ENCODE measurements around the gene GDF7. TPM values are rescaled to one million over a fixed set of nuclear protein-coding genes. Genes with fewer than 3 reads are reported as not detected.

GDF7 gene
- total RNA-seq, 1 experiment from 2014 or later, result 0.02 TPM

GRCh38 chr2:20638014-20638413 is 28.9 kb upstream of the GDF7 start (continued):
- TF ChIP-seq REST (IDR thresholded peaks at IDR 0.05; ENCODE audit: low read depth), result no peak
- TF ChIP-seq RAD21 (IDR thresholded peaks at IDR 0.05; ENCODE audit: low read depth), result no peak
- TF ChIP-seq CBX3 (IDR thresholded peaks at IDR 0.05; ENCODE audit: low read depth), result no peak

- no TSS peak for BruUV-seq (replicated peaks)
- no peak for DNase-seq (ENCODE audit: low read depth, low spot score)
- Histone ChIP-seq H3K27me3 (ENCODE audit: insufficient read depth, low read length) (no peaks in the 10 kb centered on the region), H3K36me3 (ENCODE audit: control insufficient read depth in 1 of 2, insufficient read depth in 2 of 2, low read length in 2 of 2) (peaks cover 0 to 2% of the 10 kb centered on the region in 2 experiments; a peak in 1 of 4 replicates), H3K27ac (ENCODE audit: low read depth, low read length) (no peak overlapping the region), H3K4me1 (ENCODE audit: control insufficient read depth in 1 of 2, insufficient read depth in 2 of 2, low read length in 2 of 2) (peaks cover 8 to 17% of the 10 kb centered on the region in 2 experiments; a peak in 3 of 4 replicates), H3K79me2 (ENCODE audit: insufficient read depth, low read length) (no peaks in the 10 kb centered on the region), H2AFZ (ENCODE audit: low read depth, low read length, poor library complexity, severe bottlenecking) (no peak overlapping the region), H4K20me1 (ENCODE audit: insufficient read depth) (no peaks in the 10 kb centered on the region), H3K9me3 (ENCODE audit: control insufficient read depth in 1 of 2, insufficient read depth in 1 of 2, low read depth in 1 of 2, low read length in 2 of 2) (no peaks in the 10 kb centered on the region), H3K9ac (ENCODE audit: low read length) (no peak overlapping the region), H3K4me3 (replicated peaks in 1 of 2; ENCODE audit: low read depth in 1 of 2, low read length in 2 of 2) (no peak overlapping the region), H3K4me2 (ENCODE audit: low read length) (no peak overlapping the region), H3K9me2 (ENCODE audit: insufficient read depth) (no peaks in the 10 kb centered on the region)
- POLR2A ChIA-PET, result no interaction called here
- intact Hi-C loops (cut with micrococcal nuclease), result no loop called here
- CTCF ChIA-PET, result interaction anchor here (1.3 to 1.6 kb wide), 2 partner anchors 194 to 202 kb away, joined by 3 read pairs; no protein-coding TSS in a partner anchor
- RAD21 ChIA-PET (ENCODE audit: low non-redundant PET in 1 of 2, low total read pairs in 2 of 2, uncharacterized antibody in 2 of 2, unreplicated experiment in 2 of 2), result no interaction called here
- no peak for TF ChIP-seq EZH2phosphoT487 (IDR thresholded peaks at IDR 0.05; ENCODE audit: borderline replicate concordance)
- TF ChIP-seq CBX3 (IDR thresholded peaks at IDR 0.05; ENCODE audit: low read depth), result no peak
- no peak for TF ChIP-seq POLR2A (IDR thresholded peaks at IDR 0.05; ENCODE audit: borderline replicate concordance, extremely low read depth, insufficient read depth, insufficient read length)
- no peak for TF ChIP-seq SRF (IDR thresholded peaks at IDR 0.05; ENCODE audit: low read depth)
- TF ChIP-seq EZH2 (IDR thresholded peaks at IDR 0.05), result no peak
- no peak for TF ChIP-seq ZNF274 (IDR thresholded peaks at IDR 0.05; ENCODE audit: low read depth, low read length)
- TF ChIP-seq, protein P1, sequence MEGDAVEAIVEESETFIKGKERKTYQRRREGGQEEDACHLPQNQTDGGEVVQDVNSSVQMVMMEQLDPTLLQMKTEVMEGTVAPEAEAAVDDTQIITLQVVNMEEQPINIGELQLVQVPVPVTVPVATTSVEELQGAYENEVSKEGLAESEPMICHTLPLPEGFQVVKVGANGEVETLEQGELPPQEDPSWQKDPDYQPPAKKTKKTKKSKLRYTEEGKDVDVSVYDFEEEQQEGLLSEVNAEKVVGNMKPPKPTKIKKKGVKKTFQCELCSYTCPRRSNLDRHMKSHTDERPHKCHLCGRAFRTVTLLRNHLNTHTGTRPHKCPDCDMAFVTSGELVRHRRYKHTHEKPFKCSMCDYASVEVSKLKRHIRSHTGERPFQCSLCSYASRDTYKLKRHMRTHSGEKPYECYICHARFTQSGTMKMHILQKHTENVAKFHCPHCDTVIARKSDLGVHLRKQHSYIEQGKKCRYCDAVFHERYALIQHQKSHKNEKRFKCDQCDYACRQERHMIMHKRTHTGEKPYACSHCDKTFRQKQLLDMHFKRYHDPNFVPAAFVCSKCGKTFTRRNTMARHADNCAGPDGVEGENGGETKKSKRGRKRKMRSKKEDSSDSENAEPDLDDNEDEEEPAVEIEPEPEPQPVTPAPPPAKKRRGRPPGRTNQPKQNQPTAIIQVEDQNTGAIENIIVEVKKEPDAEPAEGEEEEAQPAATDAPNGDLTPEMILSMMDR (IDR thresholded peaks at IDR 0.05 in 2 of 3, conservative IDR thresholded peaks at IDR 0.05 in 1 of 3; ENCODE audit: borderline replicate concordance in 1 of 3, insufficient read depth in 1 of 3, low read depth in 2 of 3, low read length in 2 of 3), result no peak
- TF ChIP-seq FOSL1 (IDR thresholded peaks at IDR 0.05; ENCODE audit: low read depth), result no peak
- TF ChIP-seq ATF3 (IDR thresholded peaks at IDR 0.05), result no peak
- TF ChIP-seq, protein P2, sequence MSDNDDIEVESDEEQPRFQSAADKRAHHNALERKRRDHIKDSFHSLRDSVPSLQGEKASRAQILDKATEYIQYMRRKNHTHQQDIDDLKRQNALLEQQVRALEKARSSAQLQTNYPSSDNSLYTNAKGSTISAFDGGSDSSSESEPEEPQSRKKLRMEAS (IDR thresholded peaks at IDR 0.05), result no peak
- no peak for TF ChIP-seq EGR1 (IDR thresholded peaks at IDR 0.05; ENCODE audit: low read depth)
- ATAC-seq, result no peak
These were observed 28.1 kb upstream of the GDF7 start for GRCh38 chr2:20638646-20639430.
